MCF 10A (cell line): Measurements from ENCODE around the gene SYNJ2BP. TPM values are rescaled to one million over a fixed set of nuclear protein-coding genes. Genes with fewer than 3 reads are reported as not detected.

Experiments used
- BruUV-seq: library from RNA; stranded (reverse); fragments of 400-500 nt; replicated peaks from 2 replicates; lab custom pipeline; 2021; lab: Mats Ljungman, UMichigan
- CTCF ChIA-PET: fragments of 300-600 bp; sonication (Branson Sonifier 250); formaldehyde crosslinking; extraction: SDS; loops from one replicate; lab custom pipeline; 2021; ENCODE audit warnings: antibody characterized with exemption, inconsistent platforms; lab: Yijun Ruan, JAX
- POLR2A ChIA-PET: fragments of 300-600, 350-650 bp; sonication (Branson Sonifier 250); formaldehyde crosslinking; extraction: SDS; loops from one replicate; lab custom pipeline; 2020; ENCODE audit warnings: antibody characterized with exemption, inconsistent platforms; lab: Yijun Ruan, JAX
- DNase-seq: peaks from one replicate; pipeline ENCODE4 v3.0.0-alpha.2; 2018; ENCODE audit not compliant: unreplicated experiment
- H3K27ac Mint-ChIP-seq: one replicate; pipeline ENCODE4 v1.8.0; 2022; ENCODE audit warnings: mild to moderate bottlenecking, low read depth, mixed read lengths; ENCODE audit not compliant: unreplicated experiment
- H3K27me3 Mint-ChIP-seq: one replicate; pipeline ENCODE4 v1.8.0; 2022; ENCODE audit warnings: mixed read lengths; ENCODE audit not compliant: insufficient read depth, unreplicated experiment
- H3K36me3 Mint-ChIP-seq: one replicate; pipeline ENCODE4 v1.8.0; 2022; ENCODE audit warnings: mild to moderate bottlenecking, moderate library complexity, mixed read lengths; ENCODE audit not compliant: insufficient read depth, unreplicated experiment
- H3K4me1 Mint-ChIP-seq: one replicate; pipeline ENCODE4 v1.8.0; 2022; ENCODE audit warnings: mixed read lengths; ENCODE audit not compliant: insufficient read depth, unreplicated experiment
- H3K4me3 Mint-ChIP-seq: one replicate; pipeline ENCODE4 v1.8.0; 2022; ENCODE audit warnings: mild to moderate bottlenecking, moderate library complexity, mixed read lengths; ENCODE audit not compliant: unreplicated experiment
- H3K9me3 Mint-ChIP-seq: one replicate; pipeline ENCODE4 v1.8.0; 2022; ENCODE audit warnings: mixed read lengths; ENCODE audit not compliant: unreplicated experiment
- intact Hi-C: fragments of 100-400 bp; cut with micrococcal nuclease; formaldehyde crosslinking; loops from 2 replicates; pipeline ENCODE4 v1.14.1; 2022
- total RNA-seq: library from RNA; stranded (reverse); gene quantifications from 2 replicates; pipeline ENCODE4 v1.2.3, GENCODE V29; 2022
- TF ChIP-seq, protein P1 (sequence below): fragments of 200-600 bp; IDR thresholded peaks from one replicate; pipeline ENCODE4 v1.8.0; 2022; ENCODE audit warnings: antibody characterized with exemption, mild to moderate bottlenecking; ENCODE audit not compliant: unreplicated experiment

Gene SYNJ2BP
- total RNA-seq, 1 experiment from 2014 or later = 12.6 TPM

DNA sequence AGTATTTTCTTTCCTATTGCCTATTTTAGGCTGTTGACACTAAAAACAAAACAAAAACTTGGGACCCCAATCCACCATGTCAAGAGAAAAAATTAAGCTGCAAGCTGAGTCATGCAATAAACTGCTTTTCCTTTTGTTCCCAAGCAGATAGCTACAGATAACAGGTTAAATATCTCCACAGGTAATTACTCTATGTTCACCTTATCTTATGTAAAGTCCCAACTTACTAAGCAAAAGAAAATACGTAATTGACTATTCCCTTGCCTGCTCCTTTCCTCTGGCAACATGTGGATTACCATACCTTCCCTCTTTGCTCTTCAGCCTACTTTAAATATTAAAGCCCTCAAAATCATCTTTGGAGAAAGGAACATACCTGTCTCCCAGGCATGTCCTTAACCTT, 38.2 kb downstream of the SYNJ2BP start:
- H3K9me3 Mint-ChIP-seq = no peaks in the 10 kb centered on the region
- no TSS peak for BruUV-seq
- TF ChIP-seq, protein P1, sequence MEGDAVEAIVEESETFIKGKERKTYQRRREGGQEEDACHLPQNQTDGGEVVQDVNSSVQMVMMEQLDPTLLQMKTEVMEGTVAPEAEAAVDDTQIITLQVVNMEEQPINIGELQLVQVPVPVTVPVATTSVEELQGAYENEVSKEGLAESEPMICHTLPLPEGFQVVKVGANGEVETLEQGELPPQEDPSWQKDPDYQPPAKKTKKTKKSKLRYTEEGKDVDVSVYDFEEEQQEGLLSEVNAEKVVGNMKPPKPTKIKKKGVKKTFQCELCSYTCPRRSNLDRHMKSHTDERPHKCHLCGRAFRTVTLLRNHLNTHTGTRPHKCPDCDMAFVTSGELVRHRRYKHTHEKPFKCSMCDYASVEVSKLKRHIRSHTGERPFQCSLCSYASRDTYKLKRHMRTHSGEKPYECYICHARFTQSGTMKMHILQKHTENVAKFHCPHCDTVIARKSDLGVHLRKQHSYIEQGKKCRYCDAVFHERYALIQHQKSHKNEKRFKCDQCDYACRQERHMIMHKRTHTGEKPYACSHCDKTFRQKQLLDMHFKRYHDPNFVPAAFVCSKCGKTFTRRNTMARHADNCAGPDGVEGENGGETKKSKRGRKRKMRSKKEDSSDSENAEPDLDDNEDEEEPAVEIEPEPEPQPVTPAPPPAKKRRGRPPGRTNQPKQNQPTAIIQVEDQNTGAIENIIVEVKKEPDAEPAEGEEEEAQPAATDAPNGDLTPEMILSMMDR = no peak
- ChIA-PET POLR2A (no interaction called here), CTCF (no interaction called here)
- H3K27me3 Mint-ChIP-seq = no peaks in the 10 kb centered on the region
- H3K4me3 Mint-ChIP-seq = no peak overlapping the region
- intact Hi-C loops = no loop called here
- H3K4me1 Mint-ChIP-seq = no peaks in the 10 kb centered on the region
- H3K36me3 Mint-ChIP-seq = peaks cover 3% of the 10 kb centered on the region
- no peak overlapping the region for H3K27ac Mint-ChIP-seq
- DNase-seq = no peak

Other genes with a start within 250 kb of the SYNJ2BP start
- not detected in 2 replicates for gene SLC8A3, start 228.1 kb downstream of the SYNJ2BP start, total RNA-seq
- 45.3 and 55.6 TPM in 2 replicates for gene COX16, start 57.4 kb downstream of the SYNJ2BP start, total RNA-seq
- gene ADAM21, start 35.1 kb upstream of the SYNJ2BP start, total RNA-seq = 0.37 and 0.59 TPM in 2 replicates
- gene ADAM20, start 117.9 kb upstream of the SYNJ2BP start, total RNA-seq = 1.4 and 1.6 TPM in 2 replicates
- 41.6 and 60.8 TPM in 2 replicates for gene MED6, start 183.6 kb upstream of the SYNJ2BP start, total RNA-seq
- gene TTC9, start 224.8 kb upstream of the SYNJ2BP start, total RNA-seq = 0.30 and 0.37 TPM in 2 replicates